Measurements from ENCODE around the gene AMOTL1.

GRCh38 chr11:94830722-94831510 lies 62.8 kb downstream of the AMOTL1 start:
- TF ChIP-seq, protein P1, sequence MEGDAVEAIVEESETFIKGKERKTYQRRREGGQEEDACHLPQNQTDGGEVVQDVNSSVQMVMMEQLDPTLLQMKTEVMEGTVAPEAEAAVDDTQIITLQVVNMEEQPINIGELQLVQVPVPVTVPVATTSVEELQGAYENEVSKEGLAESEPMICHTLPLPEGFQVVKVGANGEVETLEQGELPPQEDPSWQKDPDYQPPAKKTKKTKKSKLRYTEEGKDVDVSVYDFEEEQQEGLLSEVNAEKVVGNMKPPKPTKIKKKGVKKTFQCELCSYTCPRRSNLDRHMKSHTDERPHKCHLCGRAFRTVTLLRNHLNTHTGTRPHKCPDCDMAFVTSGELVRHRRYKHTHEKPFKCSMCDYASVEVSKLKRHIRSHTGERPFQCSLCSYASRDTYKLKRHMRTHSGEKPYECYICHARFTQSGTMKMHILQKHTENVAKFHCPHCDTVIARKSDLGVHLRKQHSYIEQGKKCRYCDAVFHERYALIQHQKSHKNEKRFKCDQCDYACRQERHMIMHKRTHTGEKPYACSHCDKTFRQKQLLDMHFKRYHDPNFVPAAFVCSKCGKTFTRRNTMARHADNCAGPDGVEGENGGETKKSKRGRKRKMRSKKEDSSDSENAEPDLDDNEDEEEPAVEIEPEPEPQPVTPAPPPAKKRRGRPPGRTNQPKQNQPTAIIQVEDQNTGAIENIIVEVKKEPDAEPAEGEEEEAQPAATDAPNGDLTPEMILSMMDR (IDR thresholded peaks at IDR 0.05; ENCODE audit: borderline replicate concordance, extremely low read depth, low read length, poor library complexity, severe bottlenecking) = no peak
- TF ChIP-seq EZH2 (IDR thresholded peaks at IDR 0.05; ENCODE audit: borderline replicate concordance, low read depth, low read length, severe bottlenecking) = no peak
